GM19328 (cell line): Measurements from ENCODE around the gene ATP2B2.

Experiments
- ATAC-seq: cut with Tn5 transposase; IDR thresholded peaks from one replicate; pipeline ENCODE4 v1.9.1; 2021; ENCODE audit warnings: mild to moderate bottlenecking, moderate library complexity; ENCODE audit not compliant: unreplicated experiment

ATP2B2 gene

GRCh38 chr3:10530241-10530640 lies 24.9 kb upstream of the ATP2B2 start:
- no peak for ATAC-seq

GRCh38 chr3:10529809-10530208 lies 24.4 kb upstream of the ATP2B2 start:
- no peak for ATAC-seq

GRCh38 chr3:10528046-10528445 lies 22.7 kb upstream of the ATP2B2 start:
- ATAC-seq, result no peak

GRCh38 chr3:10527295-10528001 lies 22.1 kb upstream of the ATP2B2 start:
- ATAC-seq, result no peak

- ATAC-seq, result no peak
Measured at GRCh38 chr3:10526366-10526765, 21.0 kb upstream of the ATP2B2 start.

GRCh38 chr3:10524799-10525301 lies 19.5 kb upstream of the ATP2B2 start:
- ATAC-seq, result no peak

- no peak for ATAC-seq
Measured at GRCh38 chr3:10524270-10524669, 18.9 kb upstream of the ATP2B2 start.

GRCh38 chr3:10523561-10523960 lies 18.2 kb upstream of the ATP2B2 start:
- no peak for ATAC-seq

- ATAC-seq, result no peak
Measured at GRCh38 chr3:10522646-10523303, 17.4 kb upstream of the ATP2B2 start.

GRCh38 chr3:10521772-10522441 lies 16.5 kb upstream of the ATP2B2 start:
- ATAC-seq, result no peak

- ATAC-seq, result no peak
Measured at GRCh38 chr3:10520072-10520471, 14.7 kb upstream of the ATP2B2 start.

- no peak for ATAC-seq
Measured at GRCh38 chr3:10519236-10519635, 13.8 kb upstream of the ATP2B2 start.

GRCh38 chr3:10518506-10519150 lies 13.2 kb upstream of the ATP2B2 start:
- no peak for ATAC-seq

GRCh38 chr3:10517627-10518026 lies 12.2 kb upstream of the ATP2B2 start:
- no peak for ATAC-seq

GRCh38 chr3:10516544-10517452 lies 11.4 kb upstream of the ATP2B2 start:
- ATAC-seq, result no peak

- no peak for ATAC-seq
Measured at GRCh38 chr3:10515884-10516495, 10.6 kb upstream of the ATP2B2 start.

- ATAC-seq, result no peak
Measured at GRCh38 chr3:10515396-10515795, 10.0 kb upstream of the ATP2B2 start.

GRCh38 chr3:10514407-10515069 lies 9.2 kb upstream of the ATP2B2 start:
- ATAC-seq, result no peak

GRCh38 chr3:10513306-10513705 lies 7.9 kb upstream of the ATP2B2 start:
- ATAC-seq, result no peak
